PC-9 (cell line): ENCODE results near the gene ZNF608.

Experiments used
- CTCF ChIP-seq: fragments of 200-600 bp; sonication (generic); conservative IDR thresholded peaks from 2 replicates; pipeline ENCODE4 v1.6.1; 2017; ENCODE audit warnings: mixed run types, antibody characterized with exemption, mild to moderate bottlenecking, moderate library complexity
- EZH2 ChIP-seq: fragments of 200-600 bp; sonication (generic); IDR thresholded peaks from 2 replicates; pipeline ENCODE4 v1.8.0; 2017; ENCODE audit warnings: antibody characterized with exemption, low read depth

GRCh38 chr5:124772457-124773200 is 26.2 kb upstream of the ZNF608 start:
- TF ChIP-seq CTCF: no peak
- no peak for TF ChIP-seq EZH2
